K562 (cell line): ENCODE results near the gene PTPRF. TPM values are rescaled to one million over a fixed set of nuclear protein-coding genes. Genes with fewer than 3 reads are reported as not detected.

ENCODE experiments used
- CCNT2 ChIP-seq: IDR thresholded peaks from 2 replicates; pipeline ENCODE4 v1.6.1; 2011; ENCODE audit warnings: borderline replicate concordance, low read depth, mild to moderate bottlenecking, moderate library complexity, mixed read lengths, low read length; ENCODE audit not compliant: insufficient read length; ENCODE audit errors: extremely low read depth
- FOXA3 ChIP-seq, 2 experiments: fragments of 450-650 bp in 1 of 2; sonication (generic) in 1 of 2; formaldehyde crosslinking; IDR thresholded peaks in 1 of 2; conservative IDR thresholded peaks in 1 of 2; 2 replicates each; pipeline versions ENCODE4 v1.4.0 to v1.8.0; 2020 to 2022; ENCODE audit warnings: mild to moderate bottlenecking in 2 of 2, missing genetic modification reagents in 1 of 2
- MTF1 ChIP-seq: fragments of 250-450 bp; sonication (Bioruptor Pico); IDR thresholded peaks from 2 replicates; pipeline ENCODE4 v1.9.0; 2021; ENCODE audit warnings: moderate library complexity, mild to moderate bottlenecking, inconsistent platforms, borderline replicate concordance
- NUFIP1 ChIP-seq: fragments of 450-650 bp; IDR thresholded peaks from 2 replicates; pipeline ENCODE4 v1.6.1; 2018; ENCODE audit not compliant: partially characterized antibody
- RUNX1 ChIP-seq: sonication (generic); IDR thresholded peaks from 2 replicates; pipeline ENCODE4 v1.6.1; 2016; ENCODE audit warnings: antibody characterized with exemption, low read depth
- SAFB ChIP-seq: fragments of 200-400 bp; formaldehyde crosslinking; IDR thresholded peaks from 2 replicates; pipeline ENCODE4 v1.6.1; 2017; ENCODE audit warnings: low read depth, low read length, borderline replicate concordance
- SMARCC2 ChIP-seq: fragments of 450-650 bp; IDR thresholded peaks from 2 replicates; pipeline ENCODE4 v1.6.1; 2017; ENCODE audit warnings: antibody characterized with exemption, moderate library complexity, mild to moderate bottlenecking, low read depth
- SREBF2 ChIP-seq: sonication (generic); formaldehyde crosslinking; IDR thresholded peaks from 2 replicates; pipeline ENCODE4 v1.4.0; 2020; ENCODE audit warnings: mild to moderate bottlenecking, missing genetic modification reagents
- polyA plus RNA-seq, 8 experiments: library from polyadenylated mRNA; depleted of rRNA in 4 of 8; stranded (reverse) in 5 of 8; unstranded in 3 of 8; fragments of >200 nt; fragmentation: Nextera tagmentation in 2 of 8; fragmentation: Illumina TruSeq in 1 of 8; extraction: Ambion mirVana in 2 of 8; extraction: Trizol in 1 of 8; gene quantifications; 2 replicates each; pipeline versions ENCODE4 v1.2.1 to v1.2.3, GENCODE V29; 2011 to 2014; ENCODE audit warnings: inconsistent platforms in 1 of 8, missing spikeins in 1 of 8
- total RNA-seq, 7 experiments: library from RNA; depleted of rRNA in 6 of 7; stranded (reverse); fragments of >200 nt in 6 of 7; fragmentation: Illumina TruSeq in 2 of 7; extraction: Trizol in 2 of 7; gene quantifications; 2 replicates each; pipeline versions ENCODE4 v1.2.1 to v1.2.3, GENCODE V29; 2011 to 2021; ENCODE audit warnings: low replicate concordance in 1 of 7
- TF ChIP-seq, protein P1 (sequence below): sonication (generic); formaldehyde crosslinking; IDR thresholded peaks from 2 replicates; pipeline ENCODE4 v1.8.0; 2023; ENCODE audit warnings: mild to moderate bottlenecking, missing genetic modification reagents
- TF ChIP-seq, protein P2 (sequence below): fragments of 250-450 bp; sonication (Bioruptor Pico); IDR thresholded peaks from 2 replicates; pipeline ENCODE4 v1.4.0; 2020; ENCODE audit warnings: borderline replicate concordance
- TF ChIP-seq, protein P3 (sequence below): fragments of 450-650 bp; formaldehyde crosslinking; IDR thresholded peaks from 2 replicates; pipeline ENCODE4 v1.4.0; 2020; ENCODE audit warnings: mild to moderate bottlenecking, moderate library complexity
- TF ChIP-seq, protein P4 (sequence below): fragments of 250-450 bp; sonication (Bioruptor Pico); IDR thresholded peaks from 2 replicates; pipeline ENCODE4 v1.8.0; 2022; ENCODE audit warnings: inconsistent platforms, mild to moderate bottlenecking, moderate library complexity, borderline replicate concordance

PTPRF gene
- total and polyA plus RNA-seq, 9 of the 15 experiments (the other 6 are each of a cell fraction or from before 2014, with no cell fraction given) = 0.13 to 4.3 (median 1.1) TPM

DNA sequence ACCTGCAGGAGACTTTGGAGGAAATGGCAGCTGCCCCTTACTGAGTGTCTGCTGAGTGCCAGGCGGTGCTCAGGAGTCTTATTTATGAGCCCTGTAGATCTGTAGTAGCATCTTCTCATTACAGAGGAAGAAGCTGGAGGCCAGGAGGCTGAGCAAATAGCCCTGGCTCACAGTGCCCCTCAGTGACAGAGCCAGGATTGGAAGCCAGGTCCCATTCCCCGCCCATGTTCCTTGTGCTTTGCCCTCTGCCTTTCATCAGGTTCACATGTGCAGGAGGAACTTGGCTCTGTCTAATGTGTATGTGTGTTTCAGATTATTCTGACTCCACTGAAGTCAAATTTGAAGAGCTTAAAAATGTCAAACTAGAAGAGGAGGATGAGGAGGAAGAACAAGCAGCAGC, 140.5 kb downstream of the PTPRF start (continued):
- TF ChIP-seq, protein P1, sequence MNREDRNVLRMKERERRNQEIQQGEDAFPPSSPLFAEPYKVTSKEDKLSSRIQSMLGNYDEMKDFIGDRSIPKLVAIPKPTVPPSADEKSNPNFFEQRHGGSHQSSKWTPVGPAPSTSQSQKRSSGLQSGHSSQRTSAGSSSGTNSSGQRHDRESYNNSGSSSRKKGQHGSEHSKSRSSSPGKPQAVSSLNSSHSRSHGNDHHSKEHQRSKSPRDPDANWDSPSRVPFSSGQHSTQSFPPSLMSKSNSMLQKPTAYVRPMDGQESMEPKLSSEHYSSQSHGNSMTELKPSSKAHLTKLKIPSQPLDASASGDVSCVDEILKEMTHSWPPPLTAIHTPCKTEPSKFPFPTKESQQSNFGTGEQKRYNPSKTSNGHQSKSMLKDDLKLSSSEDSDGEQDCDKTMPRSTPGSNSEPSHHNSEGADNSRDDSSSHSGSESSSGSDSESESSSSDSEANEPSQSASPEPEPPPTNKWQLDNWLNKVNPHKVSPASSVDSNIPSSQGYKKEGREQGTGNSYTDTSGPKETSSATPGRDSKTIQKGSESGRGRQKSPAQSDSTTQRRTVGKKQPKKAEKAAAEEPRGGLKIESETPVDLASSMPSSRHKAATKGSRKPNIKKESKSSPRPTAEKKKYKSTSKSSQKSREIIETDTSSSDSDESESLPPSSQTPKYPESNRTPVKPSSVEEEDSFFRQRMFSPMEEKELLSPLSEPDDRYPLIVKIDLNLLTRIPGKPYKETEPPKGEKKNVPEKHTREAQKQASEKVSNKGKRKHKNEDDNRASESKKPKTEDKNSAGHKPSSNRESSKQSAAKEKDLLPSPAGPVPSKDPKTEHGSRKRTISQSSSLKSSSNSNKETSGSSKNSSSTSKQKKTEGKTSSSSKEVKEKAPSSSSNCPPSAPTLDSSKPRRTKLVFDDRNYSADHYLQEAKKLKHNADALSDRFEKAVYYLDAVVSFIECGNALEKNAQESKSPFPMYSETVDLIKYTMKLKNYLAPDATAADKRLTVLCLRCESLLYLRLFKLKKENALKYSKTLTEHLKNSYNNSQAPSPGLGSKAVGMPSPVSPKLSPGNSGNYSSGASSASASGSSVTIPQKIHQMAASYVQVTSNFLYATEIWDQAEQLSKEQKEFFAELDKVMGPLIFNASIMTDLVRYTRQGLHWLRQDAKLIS (CRISPR knock-in tag) = no peak
- TF ChIP-seq, protein P2, sequence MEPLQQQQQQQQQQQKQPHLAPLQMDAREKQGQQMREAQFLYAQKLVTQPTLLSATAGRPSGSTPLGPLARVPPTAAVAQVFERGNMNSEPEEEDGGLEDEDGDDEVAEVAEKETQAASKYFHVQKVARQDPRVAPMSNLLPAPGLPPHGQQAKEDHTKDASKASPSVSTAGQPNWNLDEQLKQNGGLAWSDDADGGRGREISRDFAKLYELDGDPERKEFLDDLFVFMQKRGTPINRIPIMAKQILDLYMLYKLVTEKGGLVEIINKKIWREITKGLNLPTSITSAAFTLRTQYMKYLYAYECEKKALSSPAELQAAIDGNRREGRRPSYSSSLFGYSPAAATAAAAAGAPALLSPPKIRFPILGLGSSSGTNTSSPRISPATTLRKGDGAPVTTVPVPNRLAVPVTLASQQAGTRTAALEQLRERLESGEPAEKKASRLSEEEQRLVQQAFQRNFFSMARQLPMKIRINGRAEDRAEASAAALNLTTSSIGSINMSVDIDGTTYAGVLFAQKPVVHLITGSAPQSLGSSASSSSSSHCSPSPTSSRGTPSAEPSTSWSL (CRISPR knock-in tag) = no peak
- no peak for TF ChIP-seq RUNX1
- TF ChIP-seq SREBF2 (CRISPR knock-in tag) = no peak
- TF ChIP-seq CCNT2 = no peak
- TF ChIP-seq NUFIP1 = no peak
- TF ChIP-seq SMARCC2 = no peak
- TF ChIP-seq, protein P3, sequence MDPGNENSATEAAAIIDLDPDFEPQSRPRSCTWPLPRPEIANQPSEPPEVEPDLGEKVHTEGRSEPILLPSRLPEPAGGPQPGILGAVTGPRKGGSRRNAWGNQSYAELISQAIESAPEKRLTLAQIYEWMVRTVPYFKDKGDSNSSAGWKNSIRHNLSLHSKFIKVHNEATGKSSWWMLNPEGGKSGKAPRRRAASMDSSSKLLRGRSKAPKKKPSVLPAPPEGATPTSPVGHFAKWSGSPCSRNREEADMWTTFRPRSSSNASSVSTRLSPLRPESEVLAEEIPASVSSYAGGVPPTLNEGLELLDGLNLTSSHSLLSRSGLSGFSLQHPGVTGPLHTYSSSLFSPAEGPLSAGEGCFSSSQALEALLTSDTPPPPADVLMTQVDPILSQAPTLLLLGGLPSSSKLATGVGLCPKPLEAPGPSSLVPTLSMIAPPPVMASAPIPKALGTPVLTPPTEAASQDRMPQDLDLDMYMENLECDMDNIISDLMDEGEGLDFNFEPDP (CRISPR knock-in tag) = no peak
- no peak for TF ChIP-seq SAFB
- no peak for TF ChIP-seq FOXA3 (CRISPR knock-in tag; conservative IDR thresholded peaks at IDR 0.05 in 1 of 2, IDR thresholded peaks at IDR 0.05 in 1 of 2)
- TF ChIP-seq, protein P4, sequence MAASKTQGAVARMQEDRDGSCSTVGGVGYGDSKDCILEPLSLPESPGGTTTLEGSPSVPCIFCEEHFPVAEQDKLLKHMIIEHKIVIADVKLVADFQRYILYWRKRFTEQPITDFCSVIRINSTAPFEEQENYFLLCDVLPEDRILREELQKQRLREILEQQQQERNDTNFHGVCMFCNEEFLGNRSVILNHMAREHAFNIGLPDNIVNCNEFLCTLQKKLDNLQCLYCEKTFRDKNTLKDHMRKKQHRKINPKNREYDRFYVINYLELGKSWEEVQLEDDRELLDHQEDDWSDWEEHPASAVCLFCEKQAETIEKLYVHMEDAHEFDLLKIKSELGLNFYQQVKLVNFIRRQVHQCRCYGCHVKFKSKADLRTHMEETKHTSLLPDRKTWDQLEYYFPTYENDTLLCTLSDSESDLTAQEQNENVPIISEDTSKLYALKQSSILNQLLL (CRISPR knock-in tag) = no peak
- no peak for TF ChIP-seq MTF1
